ENCODE data around the gene FSHR.

FSHR gene

GRCh38 chr2:49153252-49153651 is 1.1 kb downstream of the FSHR start:
- TF ChIP-seq ZNF274 (IDR thresholded peaks at IDR 0.05; ENCODE audit: low read depth, low read length): no peak
- no peak overlapping the region for H3K4me3 ChIP-seq (ENCODE audit: low read length)

GRCh38 chr2:49152824-49153223 is 1.5 kb downstream of the FSHR start:
- H3K4me3 ChIP-seq (ENCODE audit: low read length): no peak overlapping the region
- no peak for TF ChIP-seq ZNF274 (IDR thresholded peaks at IDR 0.05; ENCODE audit: low read depth, low read length)

- no peak for TF ChIP-seq ZNF274 (IDR thresholded peaks at IDR 0.05; ENCODE audit: low read depth, low read length)
- H3K4me3 ChIP-seq (ENCODE audit: low read length): no peak overlapping the region
Observed at GRCh38 chr2:49146401-49146800, 7.9 kb downstream of the FSHR start.

- no peak for TF ChIP-seq ZNF274 (IDR thresholded peaks at IDR 0.05; ENCODE audit: low read depth, low read length)
- H3K4me3 ChIP-seq (ENCODE audit: low read length): no peak overlapping the region
Observed at GRCh38 chr2:49131801-49132200, 22.5 kb downstream of the FSHR start.

- no peak overlapping the region for H3K4me3 ChIP-seq (ENCODE audit: low read length)
- no peak for TF ChIP-seq ZNF274 (IDR thresholded peaks at IDR 0.05; ENCODE audit: low read depth, low read length)
Observed at GRCh38 chr2:49129034-49129433, 25.3 kb downstream of the FSHR start.

GRCh38 chr2:49123600-49123999 is 30.7 kb downstream of the FSHR start:
- no peak for TF ChIP-seq ZNF274 (IDR thresholded peaks at IDR 0.05; ENCODE audit: low read depth, low read length)

GRCh38 chr2:49122107-49122506 is 32.2 kb downstream of the FSHR start:
- TF ChIP-seq ZNF274 (IDR thresholded peaks at IDR 0.05; ENCODE audit: low read depth, low read length): no peak
- H3K4me3 ChIP-seq (ENCODE audit: low read length): no peak overlapping the region

More at GRCh38 chr2:49123600-49123999, 30.7 kb downstream of the FSHR start:
- no peak overlapping the region for H3K4me3 ChIP-seq (ENCODE audit: low read length)

DNA sequence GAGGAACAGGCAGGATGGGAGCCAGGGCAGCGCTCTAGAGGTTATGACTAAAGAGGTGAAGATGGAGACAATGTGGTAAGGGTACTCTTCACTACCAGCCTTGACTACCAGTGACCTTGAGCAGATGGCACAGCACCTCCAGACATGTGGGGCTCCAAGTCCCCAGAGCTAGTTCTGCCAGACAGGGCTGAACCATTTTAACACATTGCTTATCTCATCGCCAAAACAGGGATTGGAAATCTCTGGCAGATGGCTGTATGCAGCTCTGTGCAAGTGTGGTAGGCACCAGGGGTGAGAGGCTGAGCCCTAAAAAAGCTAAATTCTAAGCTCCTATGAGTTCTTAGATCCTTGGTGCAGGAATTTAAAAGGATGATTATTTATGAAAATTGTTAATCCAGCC is 41.3 kb downstream of the FSHR start:
- no peak for TF ChIP-seq ZNF274 (IDR thresholded peaks at IDR 0.05; ENCODE audit: low read depth, low read length)
- no peak overlapping the region for H3K4me3 ChIP-seq (ENCODE audit: low read length)

DNA sequence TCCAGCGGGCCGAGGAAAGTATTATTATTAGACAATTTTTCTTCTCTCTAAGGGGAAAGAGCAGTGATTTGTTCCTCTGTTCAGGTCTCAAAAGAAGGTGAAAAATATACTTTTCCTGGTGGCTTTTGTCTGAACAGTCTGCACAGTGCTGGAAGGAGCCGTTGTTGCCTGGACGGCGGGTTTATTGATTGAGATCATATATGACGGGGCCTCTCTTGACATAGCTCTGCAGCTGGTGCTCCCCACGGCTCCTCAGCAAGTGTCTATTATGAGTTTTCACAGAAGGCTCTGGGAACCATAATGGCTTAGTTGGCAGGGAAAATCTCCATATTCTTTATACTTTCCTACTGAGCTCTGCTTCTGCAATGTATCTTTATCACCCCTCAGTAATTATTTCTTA is 42.9 kb downstream of the FSHR start:
- no peak overlapping the region for H3K4me3 ChIP-seq (ENCODE audit: low read length)
- TF ChIP-seq ZNF274 (IDR thresholded peaks at IDR 0.05; ENCODE audit: low read depth, low read length): no peak

- no peak overlapping the region for H3K4me3 ChIP-seq (ENCODE audit: low read length)
- no peak for TF ChIP-seq ZNF274 (IDR thresholded peaks at IDR 0.05; ENCODE audit: low read depth, low read length)
Observed at GRCh38 chr2:49111006-49111405, 43.3 kb downstream of the FSHR start.

- TF ChIP-seq ZNF274 (IDR thresholded peaks at IDR 0.05; ENCODE audit: low read depth, low read length): no peak
- no peak overlapping the region for H3K4me3 ChIP-seq (ENCODE audit: low read length)
Observed at GRCh38 chr2:49110571-49110970, 43.7 kb downstream of the FSHR start.

GRCh38 chr2:49108851-49109250 is 45.5 kb downstream of the FSHR start:
- no peak overlapping the region for H3K4me3 ChIP-seq (ENCODE audit: low read length)
- TF ChIP-seq ZNF274 (IDR thresholded peaks at IDR 0.05; ENCODE audit: low read depth, low read length): no peak

GRCh38 chr2:49108436-49108835 is 45.9 kb downstream of the FSHR start:
- H3K4me3 ChIP-seq (ENCODE audit: low read length): no peak overlapping the region
- no peak for TF ChIP-seq ZNF274 (IDR thresholded peaks at IDR 0.05; ENCODE audit: low read depth, low read length)

- TF ChIP-seq ZNF274 (IDR thresholded peaks at IDR 0.05; ENCODE audit: low read depth, low read length): no peak
- H3K4me3 ChIP-seq (ENCODE audit: low read length): no peak overlapping the region
Observed at GRCh38 chr2:49105506-49105905, 48.8 kb downstream of the FSHR start.

DNA sequence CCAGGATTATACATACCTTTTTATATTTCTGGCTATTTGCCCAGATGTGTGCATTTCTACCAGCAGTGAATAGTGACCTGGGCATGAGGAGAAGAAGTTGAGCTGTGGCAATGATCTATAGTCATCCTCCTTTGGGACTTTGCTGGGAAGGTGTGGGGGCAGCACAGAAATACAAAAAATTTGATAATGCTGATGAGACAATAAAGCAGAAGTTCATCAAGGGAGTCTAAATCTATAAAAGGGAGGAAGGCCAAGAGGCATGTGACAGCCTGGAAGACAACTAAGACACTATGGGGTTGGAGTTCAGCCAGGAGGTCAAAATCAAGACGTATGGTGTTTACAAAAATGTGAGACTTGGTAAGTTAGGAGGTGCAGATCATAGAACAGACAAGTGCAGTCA is 52.2 kb downstream of the FSHR start:
- TF ChIP-seq ZNF274 (IDR thresholded peaks at IDR 0.05; ENCODE audit: low read depth, low read length): no peak

GRCh38 chr2:49080681-49081080 is 73.6 kb downstream of the FSHR start:
- no peak for TF ChIP-seq ZNF274 (IDR thresholded peaks at IDR 0.05; ENCODE audit: low read depth, low read length)

More for the DNA sequence above, 52.2 kb downstream of the FSHR start:
- H3K4me3 ChIP-seq (ENCODE audit: low read length): no peak overlapping the region

More at GRCh38 chr2:49080681-49081080, 73.6 kb downstream of the FSHR start:
- H3K4me3 ChIP-seq (ENCODE audit: low read length): no peak overlapping the region
